Caco-2 (cell line): ENCODE results near the gene KLK15. TPM values are rescaled to one million over a fixed set of nuclear protein-coding genes. Genes with fewer than 3 reads are reported as not detected.
"Not testable (repeated sequence)": the region's sequence is repeated elsewhere in the genome, so short reads cannot be mapped to it uniquely, and the experiment has no call there.

Experiments
- BruUV-seq: library from RNA; stranded (reverse); fragments of 400-500 nt; replicated peaks from 2 replicates; lab custom pipeline; 2021; lab: Mats Ljungman, UMichigan
- CTCF ChIA-PET: fragments of 300-600 bp; sonication (Branson Sonifier 250); formaldehyde crosslinking; loops from one replicate; lab custom pipeline; 2022; ENCODE audit warnings: antibody characterized with exemption; lab: Charles Lee
- POLR2A ChIA-PET: fragments of 300-600 bp; sonication (Branson Sonifier 250); formaldehyde crosslinking; loops from one replicate; lab custom pipeline; 2022; ENCODE audit warnings: antibody characterized with exemption; lab: Charles Lee
- DNase-seq, 2 experiments: peaks; one replicate each; pipeline versions ENCODE4 v3.0.0 to v3.0.0-alpha.2; 2020 to 2022
- H3K27me3 ChIP-seq: replicated peaks from 2 replicates; pipeline ENCODE4 v1.6.0; 2011; ENCODE audit warnings: low read length; ENCODE audit not compliant: control insufficient read depth, insufficient read depth
- H3K36me3 ChIP-seq: 2 replicates; pipeline ENCODE4 v1.5.1; 2011; ENCODE audit warnings: low read length; ENCODE audit not compliant: control insufficient read depth, insufficient read depth
- H3K4me1 ChIP-seq: fragments of 250-450 bp; sonication (Bioruptor Pico); 2 replicates; pipeline ENCODE4 v1.5.1; 2020; ENCODE audit warnings: mild to moderate bottlenecking
- H3K4me3 ChIP-seq: 2 replicates; pipeline ENCODE4 v1.5.1; 2011; ENCODE audit warnings: low read depth, mild to moderate bottlenecking, control low read depth, low read length
- H3K9me3 ChIP-seq: fragments of 250-450 bp; sonication (Bioruptor Pico); 2 replicates; pipeline ENCODE4 v1.5.1; 2020; ENCODE audit warnings: mild to moderate bottlenecking, moderate library complexity
- H3K27ac Mint-ChIP-seq: one replicate; pipeline ENCODE4 v1.8.0; 2022; ENCODE audit warnings: mixed read lengths; ENCODE audit not compliant: unreplicated experiment
- H3K27me3 Mint-ChIP-seq: one replicate; pipeline ENCODE4 v1.8.0; 2022; ENCODE audit warnings: mixed read lengths; ENCODE audit not compliant: insufficient read depth, unreplicated experiment
- H3K36me3 Mint-ChIP-seq: one replicate; pipeline ENCODE4 v1.8.0; 2022; ENCODE audit warnings: mild to moderate bottlenecking, mixed read lengths; ENCODE audit not compliant: insufficient read depth, unreplicated experiment
- H3K4me1 Mint-ChIP-seq: one replicate; pipeline ENCODE4 v1.8.0; 2022; ENCODE audit warnings: low read depth, mixed read lengths; ENCODE audit not compliant: unreplicated experiment
- H3K4me3 Mint-ChIP-seq: one replicate; pipeline ENCODE4 v1.8.0; 2022; ENCODE audit warnings: mild to moderate bottlenecking, moderate library complexity, mixed read lengths; ENCODE audit not compliant: unreplicated experiment
- H3K9me3 Mint-ChIP-seq: one replicate; pipeline ENCODE4 v1.8.0; 2022; ENCODE audit warnings: mixed read lengths; ENCODE audit not compliant: unreplicated experiment
- intact Hi-C: fragments of 100-400 bp; cut with micrococcal nuclease; formaldehyde crosslinking; loops from one replicate; pipeline ENCODE4 v1.10.0; 2022; ENCODE audit not compliant: unreplicated experiment
- total RNA-seq: library from RNA; stranded (reverse); gene quantifications from 2 replicates; pipeline ENCODE4 v1.2.3, GENCODE V29; 2022
- TF ChIP-seq, protein P1 (sequence below), 2 experiments: fragments of 200-600 bp in 1 of 2; IDR thresholded peaks; 1 replicate in 1 of 2; 2 replicates in 1 of 2; pipeline versions ENCODE4 v1.5.1 to v1.8.0; 2011 to 2022; ENCODE audit warnings: antibody characterized with exemption in 1 of 2, control low read depth in 1 of 2, inconsistent platforms in 1 of 2, low read depth in 1 of 2, low read length in 1 of 2, mild to moderate bottlenecking in 1 of 2, moderate library complexity in 1 of 2; ENCODE audit not compliant: insufficient read depth in 1 of 2, severe bottlenecking in 1 of 2, unreplicated experiment in 1 of 2

KLK15 gene
- total RNA-seq, 1 experiment from 2014 or later, result not detected

DNA sequence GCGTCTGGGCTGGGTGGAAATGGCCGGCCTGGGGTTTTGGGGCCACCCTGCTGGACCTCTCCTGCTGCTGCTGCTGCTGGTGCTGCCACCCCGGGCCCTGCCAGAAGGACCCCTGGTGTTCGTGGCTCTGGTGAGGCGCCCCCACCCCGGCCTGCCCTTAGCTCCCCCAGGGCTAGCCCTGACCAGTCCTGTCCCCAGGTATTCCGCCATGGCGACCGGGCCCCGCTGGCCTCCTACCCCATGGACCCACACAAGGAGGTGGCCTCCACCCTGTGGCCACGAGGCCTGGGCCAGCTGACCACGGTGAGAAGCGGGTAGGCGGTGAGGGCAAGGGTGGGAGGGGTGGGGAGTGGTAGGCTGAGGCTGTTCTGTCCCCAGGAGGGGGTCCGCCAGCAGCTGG is 43.0 kb downstream of the KLK15 start, which contains the start of gene ACP4:
Gene ACP4 (plus strand): TSS at position 20 of the 400 bp plus-strand sequence. CDS start 0 bp downstream, at position 20.
- no peaks in the 10 kb centered on the region for H3K9me3 ChIP-seq
- peak within 1 kb of the TSS; percentile 36 for H3K27ac Mint-ChIP-seq
- H3K4me1 ChIP-seq, result no peaks in the 10 kb centered on the region
- BruUV-seq, result no TSS peak
- no peaks in the 10 kb centered on the region for H3K36me3 ChIP-seq
- peak within 1 kb of the TSS; percentile 20 for H3K4me3 Mint-ChIP-seq
- H3K9me3 Mint-ChIP-seq, result no peaks in the 10 kb centered on the region
- intact Hi-C loops, result no loop called here
- POLR2A ChIA-PET, result no interaction called here
- H3K36me3 Mint-ChIP-seq, result peaks cover 72% of the 10 kb centered on the region
- CTCF ChIA-PET, result interaction anchor here (1.0 kb wide), 1 partner anchor 65 kb away, joined by 11 read pairs; no protein-coding TSS in a partner anchor
- H3K4me3 ChIP-seq, result no peak within 1 kb of the TSS
- H3K27me3 Mint-ChIP-seq, result peaks cover 7% of the 10 kb centered on the region
- no peak for DNase-seq
- TF ChIP-seq, protein P1, sequence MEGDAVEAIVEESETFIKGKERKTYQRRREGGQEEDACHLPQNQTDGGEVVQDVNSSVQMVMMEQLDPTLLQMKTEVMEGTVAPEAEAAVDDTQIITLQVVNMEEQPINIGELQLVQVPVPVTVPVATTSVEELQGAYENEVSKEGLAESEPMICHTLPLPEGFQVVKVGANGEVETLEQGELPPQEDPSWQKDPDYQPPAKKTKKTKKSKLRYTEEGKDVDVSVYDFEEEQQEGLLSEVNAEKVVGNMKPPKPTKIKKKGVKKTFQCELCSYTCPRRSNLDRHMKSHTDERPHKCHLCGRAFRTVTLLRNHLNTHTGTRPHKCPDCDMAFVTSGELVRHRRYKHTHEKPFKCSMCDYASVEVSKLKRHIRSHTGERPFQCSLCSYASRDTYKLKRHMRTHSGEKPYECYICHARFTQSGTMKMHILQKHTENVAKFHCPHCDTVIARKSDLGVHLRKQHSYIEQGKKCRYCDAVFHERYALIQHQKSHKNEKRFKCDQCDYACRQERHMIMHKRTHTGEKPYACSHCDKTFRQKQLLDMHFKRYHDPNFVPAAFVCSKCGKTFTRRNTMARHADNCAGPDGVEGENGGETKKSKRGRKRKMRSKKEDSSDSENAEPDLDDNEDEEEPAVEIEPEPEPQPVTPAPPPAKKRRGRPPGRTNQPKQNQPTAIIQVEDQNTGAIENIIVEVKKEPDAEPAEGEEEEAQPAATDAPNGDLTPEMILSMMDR (IDR thresholded peaks at IDR 0.05; ENCODE audit: insufficient read depth in 1 of 2, low read depth in 1 of 2, low read length in 1 of 2, severe bottlenecking in 1 of 2, unreplicated experiment in 1 of 2), result no peak
- H3K27me3 ChIP-seq, result no peaks in the 10 kb centered on the region
- peaks cover 7% of the 10 kb centered on the region for H3K4me1 Mint-ChIP-seq

DNA sequence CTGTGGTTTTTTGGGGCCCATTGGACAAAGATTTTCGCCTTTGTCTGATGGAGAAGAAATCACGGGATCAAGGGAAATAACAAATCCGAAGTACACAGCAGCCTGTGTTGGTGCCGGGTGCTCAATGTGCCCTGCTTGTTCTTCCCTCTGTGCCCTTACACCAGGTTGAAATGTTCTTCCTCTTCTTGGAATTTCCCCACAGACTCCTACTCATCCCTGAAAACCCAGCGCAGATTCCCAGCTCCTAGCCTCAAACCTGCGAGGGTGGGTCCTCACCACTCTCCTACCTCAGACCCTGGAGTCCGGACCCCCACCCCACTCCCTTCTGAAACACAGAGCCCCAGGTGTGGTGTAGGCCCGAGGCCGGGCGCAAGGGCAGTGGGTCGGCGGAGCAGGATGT is 48.0 kb downstream of the KLK15 start:
- Histone ChIP-seq H3K4me3 (no peak overlapping the region), H3K4me1 (no peaks in the 10 kb centered on the region), H3K36me3 (no peaks in the 10 kb centered on the region), H3K9me3 (no peaks in the 10 kb centered on the region), H3K27me3 (no peaks in the 10 kb centered on the region)
- TF ChIP-seq, protein P1 (IDR thresholded peaks at IDR 0.05; ENCODE audit: insufficient read depth in 1 of 2, low read depth in 1 of 2, low read length in 1 of 2, severe bottlenecking in 1 of 2, unreplicated experiment in 1 of 2), result no peak
- ChIA-PET POLR2A (no interaction called here), CTCF (interaction anchor here (0.6 kb wide), 1 partner anchor 229 kb away, joined by 4 read pairs; no protein-coding TSS in a partner anchor)
- no peak for DNase-seq
- Mint-ChIP-seq H3K4me3 (no peak overlapping the region), H3K27me3 (peaks cover 6% of the 10 kb centered on the region), H3K27ac (no peak overlapping the region), H3K9me3 (no peaks in the 10 kb centered on the region), H3K36me3 (peaks cover 40% of the 10 kb centered on the region), H3K4me1 (no peaks in the 10 kb centered on the region)
- intact Hi-C loops, result no loop called here
- no TSS peak for BruUV-seq

DNA sequence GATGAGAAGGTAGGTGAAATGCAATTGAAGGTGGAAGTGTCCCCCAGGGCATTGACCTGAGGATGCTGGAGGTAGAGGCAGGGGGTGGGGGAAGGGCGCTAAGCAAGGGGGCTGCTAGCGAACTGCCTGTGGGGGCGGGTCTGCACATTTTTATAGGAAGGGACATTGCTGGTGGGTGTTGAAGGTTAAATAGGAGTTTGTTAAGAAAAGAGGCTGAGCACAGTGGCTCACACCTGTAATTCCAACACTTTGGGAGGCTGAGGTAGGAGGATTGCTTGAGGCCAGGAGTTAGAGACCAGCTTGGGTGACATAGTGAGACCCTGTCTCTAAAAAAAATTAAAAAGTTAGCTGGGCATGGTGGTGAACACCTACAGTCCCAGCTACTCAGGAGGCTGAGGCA is 48.7 kb downstream of the KLK15 start:
- ChIA-PET POLR2A (no interaction called here), CTCF (interaction anchor here (0.6 kb wide), 1 partner anchor 229 kb away, joined by 4 read pairs; no protein-coding TSS in a partner anchor)
- Histone ChIP-seq H3K4me3 (no peak overlapping the region), H3K9me3 (no peaks in the 10 kb centered on the region), H3K27me3 (no peaks in the 10 kb centered on the region), H3K36me3 (no peaks in the 10 kb centered on the region), H3K4me1 (no peaks in the 10 kb centered on the region)
- peaks cover 9% of the 10 kb centered on the region for H3K27me3 Mint-ChIP-seq
- TF ChIP-seq, protein P1 (IDR thresholded peaks at IDR 0.05; ENCODE audit: insufficient read depth in 1 of 2, low read depth in 1 of 2, low read length in 1 of 2, severe bottlenecking in 1 of 2, unreplicated experiment in 1 of 2), result no peak
- H3K9me3 Mint-ChIP-seq, result no peaks in the 10 kb centered on the region
- H3K27ac Mint-ChIP-seq, result no peak overlapping the region
- H3K4me1 Mint-ChIP-seq, result no peaks in the 10 kb centered on the region
- intact Hi-C loops, result loop anchor here (5.0 kb wide), 1 partner anchor 62 kb away; the partner anchor contains the start of gene CLEC11A
- H3K4me3 Mint-ChIP-seq, result no peak overlapping the region
- no TSS peak for BruUV-seq
- no peak for DNase-seq
- peaks cover 35% of the 10 kb centered on the region for H3K36me3 Mint-ChIP-seq

DNA sequence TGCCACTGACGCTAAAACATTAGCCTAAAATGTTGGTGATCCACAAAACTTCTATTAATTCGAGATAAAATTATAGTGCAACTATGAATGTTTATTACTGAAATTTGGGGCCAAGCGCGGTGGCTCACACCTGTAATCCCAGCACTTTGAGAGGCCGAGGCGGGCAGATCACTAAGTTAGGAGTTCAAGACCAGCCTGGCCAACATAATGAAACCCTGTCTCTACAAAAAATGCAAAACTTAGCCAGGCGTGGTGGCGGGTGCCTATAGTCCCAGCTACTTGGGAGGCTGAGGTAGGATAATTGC is 49.6 kb downstream of the KLK15 start:
- Mint-ChIP-seq H3K36me3 (peaks cover 33% of the 10 kb centered on the region), H3K27me3 (peaks cover 18% of the 10 kb centered on the region), H3K27ac (peak overlapping the region; percentile 34)
- CTCF ChIA-PET, result interaction anchor here (0.6 to 1.3 kb wide), 9 partner anchors 19 to 536 kb away, joined by 3 to 11 read pairs (median 4); no protein-coding TSS in a partner anchor
- DNase-seq, POLR2A ChIA-PET, H3K9me3 Mint-ChIP-seq, H3K4me3 ChIP-seq, H3K27me3 ChIP-seq, H3K4me1 Mint-ChIP-seq, H3K9me3 ChIP-seq, H3K36me3 ChIP-seq, H3K4me3 Mint-ChIP-seq, H3K4me1 ChIP-seq, BruUV-seq: not testable (repeated sequence)
- intact Hi-C loops, result loop anchor here (1.0 to 5.0 kb wide), 5 partner anchors 61 to 427 kb away; partner anchors contain the start of gene CLEC11A
